NCI-H2081 treated with DMSO at 0.1 percent for 48 hours (cell line): ENCODE results near the gene HRH2.
"Not testable (repeated sequence)": the region's sequence is repeated elsewhere in the genome, so short reads cannot be mapped to it uniquely, and the experiment has no call there.

ENCODE experiments used
- DNase-seq: peaks from one replicate; lab custom pipeline; 2025; lab: John Stamatoyannopoulos, UW

The HRH2 gene, protein sequence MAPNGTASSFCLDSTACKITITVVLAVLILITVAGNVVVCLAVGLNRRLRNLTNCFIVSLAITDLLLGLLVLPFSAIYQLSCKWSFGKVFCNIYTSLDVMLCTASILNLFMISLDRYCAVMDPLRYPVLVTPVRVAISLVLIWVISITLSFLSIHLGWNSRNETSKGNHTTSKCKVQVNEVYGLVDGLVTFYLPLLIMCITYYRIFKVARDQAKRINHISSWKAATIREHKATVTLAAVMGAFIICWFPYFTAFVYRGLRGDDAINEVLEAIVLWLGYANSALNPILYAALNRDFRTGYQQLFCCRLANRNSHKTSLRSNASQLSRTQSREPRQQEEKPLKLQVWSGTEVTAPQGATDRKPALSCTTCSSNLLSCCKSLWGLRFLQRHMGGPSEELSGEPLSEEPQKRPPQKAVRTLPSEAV

DNA sequence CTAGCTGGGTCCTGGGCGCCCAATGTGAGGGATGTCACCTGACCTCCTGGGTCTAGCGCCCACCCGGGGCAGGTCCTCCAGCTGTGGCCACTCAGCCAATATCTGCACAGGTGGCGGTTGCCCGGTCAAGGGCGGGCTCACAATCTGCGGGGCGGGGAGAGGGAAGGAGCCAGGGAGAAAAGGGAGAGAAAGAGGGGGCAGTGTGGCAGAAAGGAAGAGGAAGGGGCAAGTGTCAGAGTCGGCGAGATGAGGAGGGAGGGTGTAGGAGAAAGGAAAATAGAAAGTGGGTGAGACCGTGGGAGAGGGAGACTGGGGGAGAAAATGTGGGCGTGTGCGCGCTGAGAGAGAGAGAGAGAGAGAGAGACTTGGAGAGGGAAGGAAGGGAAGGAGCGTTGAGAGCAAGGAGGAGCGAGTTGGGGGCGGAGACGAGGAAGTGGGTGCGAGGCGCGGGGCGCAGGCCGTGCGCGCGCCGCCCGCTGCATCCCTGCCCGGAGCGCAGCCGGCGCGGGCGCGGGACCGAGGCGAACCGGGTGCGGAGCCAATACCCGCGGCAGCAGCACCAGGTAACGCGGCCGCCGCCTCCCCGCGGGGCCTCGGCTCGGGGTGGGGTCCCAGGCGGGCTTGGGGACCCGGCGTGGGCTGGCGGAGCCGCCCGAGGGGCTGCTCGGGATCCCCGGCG, at the start of gene HRH2:
Gene HRH2, plus strand, starts transcription at position 479 of the 679 bp plus-strand sequence. CDS start 25,163 bp downstream, outside the sequence.
- no peak for DNase-seq

GRCh38 chr5:175609526-175609925, 48.3 kb upstream of the HRH2 start:
- DNase-seq: no peak

DNA sequence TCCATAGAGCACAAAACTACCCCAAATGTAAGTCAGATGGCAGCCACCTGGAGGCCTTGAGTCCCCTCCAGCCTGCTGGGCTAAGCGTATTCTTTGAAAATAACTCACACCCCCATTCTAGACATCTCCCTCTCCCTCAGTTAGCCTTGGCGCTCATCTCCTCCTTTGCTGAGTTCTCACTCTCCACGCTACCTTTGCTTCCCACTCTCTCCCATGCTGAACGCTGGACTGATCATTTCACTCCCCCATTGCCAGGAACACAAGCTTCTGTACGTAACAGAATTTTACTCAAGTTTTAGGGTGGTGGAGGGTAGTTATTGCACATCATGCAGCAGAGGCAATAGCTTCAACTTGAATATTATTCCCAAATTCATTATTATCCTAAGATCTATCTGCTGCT, 47.5 kb upstream of the HRH2 start:
- DNase-seq: no peak

DNA sequence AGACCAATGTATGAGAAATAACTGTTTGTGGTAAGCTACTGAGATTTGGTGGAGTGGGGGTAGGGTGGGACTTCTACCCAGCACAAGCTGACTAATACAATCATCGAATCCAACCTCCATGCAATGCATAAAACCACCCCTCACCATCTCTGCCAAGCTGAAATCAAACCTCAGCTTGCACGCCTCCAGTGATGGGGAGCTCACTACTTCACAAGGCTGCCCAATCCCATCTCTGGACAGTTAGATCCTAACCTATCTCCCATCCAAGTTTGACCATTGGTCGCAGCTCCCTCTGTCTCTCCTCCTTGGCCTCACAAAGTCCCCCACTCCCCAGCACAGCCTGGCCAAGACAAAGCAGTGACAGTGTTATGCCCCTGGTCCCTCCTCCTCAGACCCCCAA, 47.0 kb upstream of the HRH2 start:
- DNase-seq: no peak

GRCh38 chr5:175614223-175614815, 43.6 kb upstream of the HRH2 start:
- no peak for DNase-seq

GRCh38 chr5:175614861-175615260, 43.0 kb upstream of the HRH2 start:
- DNase-seq: no peak

DNA sequence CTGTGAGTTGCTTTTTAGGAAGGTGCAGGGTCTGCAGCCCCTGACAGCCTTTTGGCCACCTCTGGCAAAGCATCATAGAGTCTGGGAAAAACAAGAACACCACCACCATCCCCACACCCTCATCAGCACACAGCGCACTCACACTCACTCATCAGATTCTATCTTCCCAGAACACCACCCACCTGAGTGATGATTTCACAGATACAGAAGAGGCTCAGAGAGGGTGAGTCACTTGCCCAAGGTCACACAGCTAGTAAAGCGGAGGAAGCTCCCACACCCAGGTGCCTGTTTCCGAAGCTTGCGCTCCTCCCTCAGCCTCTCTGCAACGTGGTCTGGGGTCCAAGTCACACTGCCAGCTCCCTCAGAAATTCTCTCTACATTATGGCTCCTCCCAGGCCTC, 41.8 kb upstream of the HRH2 start:
- no peak for DNase-seq

- DNase-seq: not testable (repeated sequence)
Observed at GRCh38 chr5:175616527-175616926, 41.3 kb upstream of the HRH2 start.

GRCh38 chr5:175617447-175617846, 40.4 kb upstream of the HRH2 start:
- DNase-seq: no peak

DNA sequence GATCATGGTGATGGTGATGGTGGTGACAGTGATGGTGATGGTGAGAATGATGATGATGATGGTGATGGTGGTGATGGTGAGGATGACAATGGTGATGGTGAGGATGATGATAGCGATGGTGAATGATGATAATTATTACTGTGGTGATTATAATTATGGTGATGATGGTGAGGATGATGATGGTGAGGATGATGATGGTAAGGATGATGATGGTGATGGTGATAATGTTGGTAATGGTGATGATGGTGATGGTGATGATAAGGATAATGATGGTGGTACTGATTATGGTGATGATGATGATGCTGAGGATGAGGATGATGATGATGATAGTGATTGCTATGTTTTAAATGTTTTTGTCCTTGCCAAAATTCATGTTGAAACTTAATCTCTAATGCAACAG, 37.3 kb upstream of the HRH2 start:
- no peak for DNase-seq

- no peak for DNase-seq
Observed at GRCh38 chr5:175621971-175622370, 35.9 kb upstream of the HRH2 start.

DNA sequence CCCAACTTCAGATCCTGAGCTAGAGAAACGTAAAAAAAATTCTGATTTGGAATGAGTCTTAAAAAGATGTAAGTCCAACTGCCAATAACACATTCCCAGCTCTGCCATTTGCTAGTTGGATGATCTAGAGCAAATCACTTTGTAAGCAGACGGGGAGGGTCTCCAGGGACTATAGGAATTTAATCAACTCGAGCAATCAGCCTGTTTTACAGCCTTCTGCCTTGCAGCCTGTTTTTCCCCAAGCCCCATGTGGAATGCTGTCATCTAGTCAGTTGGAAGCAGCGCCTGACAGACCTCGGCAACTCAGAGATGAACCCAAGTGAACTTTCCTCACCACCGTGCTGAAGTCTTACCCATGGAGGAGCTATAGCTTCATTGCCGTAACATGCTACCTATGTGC, 34.8 kb upstream of the HRH2 start:
- DNase-seq: no peak

GRCh38 chr5:175624316-175624715, 33.6 kb upstream of the HRH2 start:
- no peak for DNase-seq

- no peak for DNase-seq
Observed at GRCh38 chr5:175627005-175627404, 30.9 kb upstream of the HRH2 start.

GRCh38 chr5:175627739-175628138, 30.1 kb upstream of the HRH2 start:
- no peak for DNase-seq

- DNase-seq: no peak
Observed at GRCh38 chr5:175628668-175629067, 29.2 kb upstream of the HRH2 start.

DNA sequence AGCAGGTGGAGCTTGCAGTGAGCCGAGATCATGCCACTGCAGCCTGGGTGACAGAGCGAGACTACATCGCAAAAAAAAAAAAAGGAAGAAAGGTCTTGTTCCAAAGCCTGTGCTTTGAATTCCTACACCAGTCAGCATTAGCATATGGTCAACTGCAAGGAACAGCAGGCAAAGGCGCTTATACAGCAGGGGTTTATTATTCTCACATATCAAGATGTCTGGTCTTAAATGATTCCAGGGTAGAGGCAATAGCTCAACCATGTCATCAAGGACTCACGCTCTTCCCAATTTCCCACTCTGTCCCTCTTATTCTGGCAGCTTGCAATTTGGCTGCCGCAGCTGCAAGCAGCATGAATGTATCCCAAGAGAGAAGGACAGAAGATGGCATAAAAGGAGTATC, 28.6 kb upstream of the HRH2 start:
- no peak for DNase-seq

- no peak for DNase-seq
Observed at GRCh38 chr5:175629793-175630192, 28.1 kb upstream of the HRH2 start.

GRCh38 chr5:175635854-175636584, 21.9 kb upstream of the HRH2 start:
- no peak for DNase-seq

- no peak for DNase-seq
Observed at GRCh38 chr5:175638305-175638704, 19.6 kb upstream of the HRH2 start.

DNA sequence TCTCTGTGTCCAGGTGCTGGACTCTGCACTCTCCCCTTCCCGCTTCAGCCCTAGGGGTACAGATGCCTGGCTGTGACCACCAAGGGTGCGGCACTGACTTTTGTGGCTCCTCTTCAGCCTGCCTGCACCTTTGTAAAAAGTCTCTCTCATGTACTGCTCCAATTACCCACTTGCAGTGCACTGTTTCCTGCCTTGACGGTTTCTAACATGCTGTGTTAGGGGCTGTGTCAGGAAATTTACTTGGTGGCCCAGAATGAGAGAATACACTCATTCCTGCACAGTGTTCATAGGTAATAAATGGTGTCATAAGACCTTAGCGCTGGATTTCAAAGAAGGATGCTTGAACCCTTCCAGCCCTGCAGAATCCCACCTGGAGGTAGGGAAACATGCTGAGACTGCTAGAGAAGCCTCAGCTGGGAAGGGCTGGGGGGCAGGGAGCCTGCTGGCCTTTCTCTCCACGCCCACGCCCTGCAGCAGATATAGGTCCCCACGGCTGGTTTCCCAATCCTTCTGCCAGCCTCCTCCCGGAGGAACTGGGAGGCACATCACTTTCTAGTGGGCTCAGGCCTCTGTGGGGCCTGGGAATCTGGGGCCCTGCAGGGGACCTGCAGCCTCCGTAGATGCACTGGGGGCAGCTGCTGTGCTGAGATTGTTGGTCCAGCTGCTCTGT, 17.6 kb upstream of the HRH2 start:
- DNase-seq: no peak

GRCh38 chr5:175642998-175643397, 14.9 kb upstream of the HRH2 start:
- DNase-seq: no peak
